Posterior vena cava (tissue), 2 donors: ENCODE results near the gene C1QTNF4. TPM values are rescaled to one million over a fixed set of nuclear protein-coding genes. Genes with fewer than 3 reads are reported as not detected.
"Not testable (repeated sequence)": the region's sequence is repeated elsewhere in the genome, so short reads cannot be mapped to it uniquely, and the experiment has no call there.

ENCODE experiments used
- DNase-seq: peaks from one replicate; pipeline ENCODE4 v3.0.0-alpha.2; 2020; ENCODE audit warnings: low spot score
- intact Hi-C, 2 donors: fragments of 100-400 bp; cut with DNase I; formaldehyde crosslinking; loops; one replicate each; pipeline versions ENCODE4 v1.14.1 to v1.14.2; 2022 to 2023
- total RNA-seq, 2 donors: library from RNA; stranded (reverse); fragmentation: NEBNext Ultra II Directional; extraction: Animal tissue kit (Norgen Biotek cat#: 25700); gene quantifications; one replicate each; pipeline ENCODE4 v1.2.1, GENCODE V29; 2021
- donor health status: DM: yes; HTN: yes; CAD: no.
- donor health status: DM: yes; HTN: yes; CAD: no.

C1QTNF4 gene
- total RNA-seq, 2 donors from 2014 or later: 2.0 to 7.1 TPM

- intact Hi-C loops: no loop called here
- no peak for DNase-seq
Observed at GRCh38 chr11:47571895-47572294, 22.3 kb downstream of the C1QTNF4 start.

- intact Hi-C loops: no loop called here
- DNase-seq: no peak
Observed at GRCh38 chr11:47571357-47571729, 22.9 kb downstream of the C1QTNF4 start.

DNA sequence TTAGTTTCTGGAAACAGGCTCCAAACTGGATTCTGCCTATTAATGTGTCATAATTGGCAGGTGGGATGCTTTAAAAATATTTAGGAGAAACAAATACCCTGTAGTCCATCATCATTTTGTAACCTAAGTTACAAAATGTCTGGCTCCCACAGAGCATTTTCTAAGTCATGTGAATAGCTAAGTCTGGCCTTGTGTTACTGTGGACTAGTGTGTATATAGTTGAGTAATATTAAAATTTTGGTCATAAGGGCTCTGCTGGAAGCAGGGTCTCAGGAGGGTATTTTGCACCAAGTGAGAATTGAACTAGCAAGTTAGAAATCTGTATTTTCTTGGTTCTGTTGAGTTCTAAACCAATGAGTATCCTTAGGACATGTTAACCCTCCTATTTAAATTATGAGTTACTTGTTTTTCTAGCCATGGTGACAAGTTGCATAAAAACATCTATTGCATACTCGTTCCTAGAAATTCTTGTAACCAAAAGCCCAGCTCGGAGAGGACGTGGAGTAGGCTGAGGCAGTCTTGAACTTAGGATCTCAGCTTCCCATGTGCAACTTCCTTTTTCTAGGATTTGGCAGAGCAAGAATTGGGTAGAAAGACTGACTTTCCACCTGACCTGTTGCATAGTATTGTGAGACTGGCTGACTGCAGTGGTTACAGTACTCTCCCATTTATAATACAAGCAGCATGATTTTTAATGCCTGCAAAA lies 23.4 kb downstream of the C1QTNF4 start:
- intact Hi-C loops: no loop called here
- DNase-seq: no peak

DNA sequence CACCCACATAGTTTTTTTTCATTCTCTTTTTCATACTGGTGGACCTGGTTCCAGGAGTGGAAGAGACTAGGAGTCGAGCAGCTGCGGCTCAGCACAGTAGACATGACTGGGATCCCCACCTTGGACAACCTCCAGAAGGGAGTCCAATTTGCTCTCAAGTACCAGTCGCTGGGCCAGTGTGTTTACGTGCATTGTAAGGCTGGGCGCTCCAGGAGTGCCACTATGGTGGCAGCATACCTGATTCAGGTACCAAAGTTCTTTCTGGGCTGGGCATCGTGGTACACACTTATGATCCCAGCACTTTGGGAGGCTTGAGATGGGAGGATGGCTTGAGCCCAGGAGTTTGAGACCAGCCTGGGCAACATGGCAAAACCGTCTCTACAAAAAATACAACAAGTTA lies 24.6 kb downstream of the C1QTNF4 start:
- intact Hi-C loops: no loop called here
- no peak for DNase-seq

GRCh38 chr11:47566149-47566698 lies 28.0 kb downstream of the C1QTNF4 start:
- DNase-seq: no peak
- intact Hi-C loops: no loop called here

- intact Hi-C loops: no loop called here
- DNase-seq: peak; percentile 93
Observed at GRCh38 chr11:47565340-47566148, 28.7 kb downstream of the C1QTNF4 start, which contains the start of gene PTPMT1. PTPMT1 (plus strand) TSS chr11:47565599; CDS start chr11:47565623, 24 bp downstream.

DNA sequence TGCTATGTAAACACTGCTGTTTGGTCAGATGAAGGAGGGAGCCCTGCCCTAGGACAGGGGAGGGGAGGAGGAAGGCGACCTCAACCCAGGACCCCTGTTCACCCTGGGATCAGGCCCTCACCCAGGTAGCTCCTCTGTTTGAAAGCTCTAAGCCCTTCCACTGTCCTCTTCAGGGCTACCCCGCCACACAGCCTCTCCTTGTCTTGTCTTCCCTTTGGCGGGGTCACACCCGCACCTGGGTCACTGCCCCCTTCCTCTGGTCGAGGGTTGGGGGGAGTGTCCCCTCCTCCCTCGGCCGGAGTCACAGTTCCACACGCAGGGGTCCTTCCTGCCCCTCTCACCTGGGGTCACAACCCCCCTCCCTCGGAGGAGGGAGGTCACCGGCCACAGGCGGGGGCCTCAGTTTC lies 29.3 kb downstream of the C1QTNF4 start:
- intact Hi-C loops: no loop called here
- no peak for DNase-seq

GRCh38 chr11:47564366-47564765 lies 29.8 kb downstream of the C1QTNF4 start:
- intact Hi-C loops: not testable (repeated sequence)

DNA sequence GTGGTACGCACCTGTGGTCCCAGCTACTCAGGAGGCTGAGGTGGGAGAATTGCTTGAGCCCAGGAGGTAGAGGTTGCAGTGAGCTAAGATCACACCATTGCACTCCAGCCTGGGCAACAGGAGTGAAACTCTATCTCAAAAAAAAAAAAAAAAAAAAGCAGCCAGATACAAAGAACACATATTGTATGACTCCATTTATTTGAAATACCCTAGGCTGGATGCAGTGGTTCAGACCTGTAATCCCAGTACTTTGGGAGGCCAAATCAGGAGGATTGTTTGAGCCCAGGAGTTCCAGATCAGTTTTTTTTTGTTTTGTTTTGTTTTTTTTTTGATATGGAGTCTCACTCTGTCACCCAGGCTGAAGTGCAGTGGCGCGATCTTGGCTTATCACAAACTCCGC lies 31.8 kb downstream of the C1QTNF4 start:
- DNase-seq: not testable (repeated sequence)

More at GRCh38 chr11:47564366-47564765, 29.8 kb downstream of the C1QTNF4 start:
- DNase-seq: not testable (repeated sequence)

DNA sequence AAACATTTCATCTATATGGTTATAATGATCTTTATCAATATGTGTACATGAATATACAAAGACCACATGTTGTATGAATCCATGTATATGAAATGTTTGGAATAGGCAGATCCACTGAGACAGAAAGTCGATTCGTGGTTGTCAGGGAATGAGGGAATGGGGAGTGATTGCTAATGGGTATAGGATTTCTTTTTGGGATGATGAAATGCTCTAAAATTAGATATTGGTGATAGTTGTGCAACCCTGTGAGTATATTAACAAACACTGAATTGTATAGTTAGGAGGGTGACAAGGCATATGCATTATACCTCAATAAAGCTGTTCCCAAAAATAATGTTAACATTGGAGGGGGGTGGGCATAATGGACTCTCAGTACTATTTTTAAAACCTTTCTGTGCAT lies 33.8 kb downstream of the C1QTNF4 start:
- DNase-seq: no peak
- intact Hi-C loops: no loop called here

More for the DNA sequence above, 31.8 kb downstream of the C1QTNF4 start:
- intact Hi-C loops: not testable (repeated sequence)

GRCh38 chr11:47558695-47559094 lies 35.5 kb downstream of the C1QTNF4 start:
- intact Hi-C loops: loop anchor here in 1 of 2 donors (10.0 kb wide), 1 partner anchor 74 kb away; no protein-coding TSS in a partner anchor
- DNase-seq: no peak

GRCh38 chr11:47557004-47557403 lies 37.2 kb downstream of the C1QTNF4 start:
- DNase-seq: not testable (repeated sequence)
- intact Hi-C loops: loop anchor here in 1 of 2 donors (10.0 kb wide), 1 partner anchor 72 kb away; no protein-coding TSS in a partner anchor

GRCh38 chr11:47553406-47553743 lies 40.8 kb downstream of the C1QTNF4 start:
- intact Hi-C loops: loop anchor here in 1 of 2 donors (10.0 kb wide), 1 partner anchor 69 kb away; no protein-coding TSS in a partner anchor
- DNase-seq: no peak

DNA sequence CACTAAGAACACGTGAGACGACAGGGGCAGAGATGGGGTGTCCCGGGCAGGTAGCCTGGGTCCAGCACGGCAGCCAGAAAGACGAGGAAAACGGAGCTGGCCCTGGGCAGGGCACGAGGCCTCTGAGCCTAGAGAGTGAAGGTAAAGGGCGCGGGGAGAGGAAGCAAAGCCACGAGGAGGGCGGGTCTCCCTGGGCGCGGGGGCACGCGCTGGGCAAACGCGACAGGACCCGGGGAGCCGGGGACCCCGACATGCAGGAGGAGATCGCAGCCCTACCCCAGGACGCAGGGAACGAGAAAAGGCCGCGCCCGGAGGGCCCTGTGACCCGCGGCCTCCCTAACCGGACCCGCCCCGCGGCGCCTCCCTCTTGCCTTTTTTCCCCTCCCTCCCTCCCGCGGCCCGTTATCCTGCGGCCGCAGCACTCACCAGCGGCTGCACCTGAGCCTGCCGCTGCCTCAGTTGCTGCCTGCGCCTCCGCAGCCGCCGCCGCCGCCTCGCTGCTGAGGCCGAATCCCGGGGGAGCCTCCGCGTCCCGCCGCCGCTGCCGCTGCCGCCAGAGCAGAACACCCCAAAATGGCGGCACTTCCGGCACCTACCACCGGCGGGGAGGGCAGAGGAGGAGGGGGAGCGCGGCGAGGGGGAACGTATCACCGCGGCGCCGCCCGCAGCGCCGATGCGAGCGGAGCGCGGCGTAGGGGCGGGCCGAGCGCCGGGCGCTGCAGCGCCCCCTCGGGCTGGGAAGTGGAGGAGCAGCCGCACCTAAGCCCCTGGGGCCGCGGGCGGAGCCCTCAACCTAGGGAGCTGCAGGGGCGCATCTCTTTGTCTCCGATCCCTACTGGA lies 41.4 kb downstream of the C1QTNF4 start, which contains the start of gene CELF1:
TSS of gene CELF1 (minus strand) at position 567 of the 840 bp plus-strand sequence. CDS start 53,609 bp downstream, outside the sequence.
- peak; percentile 98 for DNase-seq
- intact Hi-C loops: loop anchor here in 1 of 2 donors (10.0 kb wide), 1 partner anchor 68 kb away; no protein-coding TSS in a partner anchor

- DNase-seq: no peak
- intact Hi-C loops: loop anchor here in 1 of 2 donors (10.0 kb wide), 1 partner anchor 67 kb away; no protein-coding TSS in a partner anchor
Observed at GRCh38 chr11:47552056-47552565, 42.1 kb downstream of the C1QTNF4 start.

DNA sequence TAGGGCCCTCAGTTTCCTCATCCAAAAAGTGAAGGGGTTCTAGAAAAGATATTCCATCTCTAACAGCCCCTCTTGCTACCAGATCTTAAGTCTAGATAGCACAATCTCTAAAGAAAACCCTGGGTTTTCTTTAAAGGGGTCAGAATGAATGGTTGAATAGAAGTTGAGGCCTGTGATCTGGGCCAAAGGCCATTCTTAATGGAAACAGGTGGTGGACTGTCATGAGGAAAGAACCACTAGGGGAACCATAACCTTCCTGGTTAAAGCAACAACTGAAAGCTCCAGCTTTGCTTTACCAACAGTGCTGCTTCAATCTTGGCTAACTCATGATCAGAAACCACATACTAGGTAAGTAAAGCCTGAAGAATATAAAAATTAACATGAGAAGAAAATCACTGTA lies 43.1 kb downstream of the C1QTNF4 start:
- DNase-seq: no peak
- intact Hi-C loops: loop anchor here in 1 of 2 donors (10.0 kb wide), 1 partner anchor 66 kb away; no protein-coding TSS in a partner anchor

DNA sequence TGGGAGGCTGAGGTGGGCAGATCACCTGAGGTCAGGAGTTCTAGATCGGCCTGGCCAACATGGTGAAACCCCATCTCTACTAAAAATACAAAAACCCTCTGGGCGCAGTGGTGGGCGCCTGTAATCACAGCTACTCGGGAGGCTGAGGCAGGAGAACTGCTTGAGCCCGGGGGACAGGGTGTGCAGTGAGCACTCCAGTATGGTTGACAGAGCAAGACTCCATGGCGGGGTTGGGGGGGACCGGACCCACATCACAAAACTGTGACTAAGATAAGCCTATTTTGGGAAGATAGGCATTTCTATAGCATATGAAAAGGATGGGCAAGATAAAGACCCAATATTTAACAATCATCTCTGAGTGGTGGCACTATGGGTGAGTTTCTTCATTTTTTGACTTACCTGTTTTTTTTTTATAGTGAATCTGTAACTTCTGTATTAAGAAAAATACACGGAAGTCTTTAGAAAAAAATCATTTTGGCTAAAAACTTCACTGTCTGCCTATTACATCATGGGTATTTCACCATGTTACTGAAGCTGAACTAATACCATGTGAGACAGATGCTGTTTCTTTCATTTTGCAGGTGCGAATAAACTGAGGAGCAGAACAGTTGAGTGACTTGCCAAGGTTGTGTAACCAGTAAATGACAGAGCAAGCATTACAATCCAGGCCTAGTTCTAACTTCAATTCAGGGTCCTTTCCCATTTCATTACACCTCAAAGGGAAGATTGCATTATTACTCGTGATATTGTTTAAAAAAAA lies 43.7 kb downstream of the C1QTNF4 start:
- DNase-seq: no peak
- intact Hi-C loops: loop anchor here in 1 of 2 donors (10.0 kb wide), 1 partner anchor 66 kb away; no protein-coding TSS in a partner anchor

GRCh38 chr11:47546274-47546673 lies 47.9 kb downstream of the C1QTNF4 start:
- intact Hi-C loops, DNase-seq: not testable (repeated sequence)
